Measurements from ENCODE around the gene ANO2.

The ANO2 gene

GRCh38 chr12:5575987-5576386, 369.1 kb downstream of the ANO2 start:
- no peak overlapping the region for H3K4me3 ChIP-seq (ENCODE audit: low read length)
- no peak overlapping the region for H3K4me2 ChIP-seq (ENCODE audit: low read length)
- no peaks in the 10 kb centered on the region for H3K36me3 ChIP-seq (ENCODE audit: control insufficient read depth, low read length)
- no peak overlapping the region for H3K27ac ChIP-seq (ENCODE audit: low read depth, low read length)
- no peak for TF ChIP-seq CTCF (IDR thresholded peaks at IDR 0.05; ENCODE audit: low read depth, low read length, poor library complexity, severe bottlenecking)
- TF ChIP-seq EZH2phosphoT487 (IDR thresholded peaks at IDR 0.05; ENCODE audit: borderline replicate concordance, low read length): no peak
- H3K79me2 ChIP-seq (ENCODE audit: control insufficient read depth, low read length): no peaks in the 10 kb centered on the region
- H3K9me2 ChIP-seq (replicated peaks; ENCODE audit: control insufficient read depth, low read length): no peaks in the 10 kb centered on the region
- H3K27me3 ChIP-seq (ENCODE audit: control insufficient read depth, low read length): no peaks in the 10 kb centered on the region; the same call in 1 of the 2 replicates
- no peaks in the 10 kb centered on the region for H3K4me1 ChIP-seq (ENCODE audit: control insufficient read depth, low read length)
- no peaks in the 10 kb centered on the region for H4K20me1 ChIP-seq (ENCODE audit: control insufficient read depth, insufficient read depth, low read depth, low read length)
- no peaks in the 10 kb centered on the region for H3F3A ChIP-seq (ENCODE audit: control insufficient read depth, insufficient read depth)
- no peaks in the 10 kb centered on the region for H3K9me3 ChIP-seq (ENCODE audit: control insufficient read depth, insufficient read depth, low read length)

GRCh38 chr12:5575232-5575631, 369.8 kb downstream of the ANO2 start:
- Histone ChIP-seq H3K4me2 (ENCODE audit: low read length) (no peak overlapping the region), H4K20me1 (ENCODE audit: control insufficient read depth, insufficient read depth, low read depth, low read length) (no peaks in the 10 kb centered on the region), H3K9me3 (ENCODE audit: control insufficient read depth, insufficient read depth, low read length) (no peaks in the 10 kb centered on the region), H3K79me2 (ENCODE audit: control insufficient read depth, low read length) (no peaks in the 10 kb centered on the region), H3K4me1 (ENCODE audit: control insufficient read depth, low read length) (no peaks in the 10 kb centered on the region), H3F3A (ENCODE audit: control insufficient read depth, insufficient read depth) (no peaks in the 10 kb centered on the region), H3K9me2 (replicated peaks; ENCODE audit: control insufficient read depth, low read length) (no peaks in the 10 kb centered on the region), H3K4me3 (ENCODE audit: low read length) (no peak overlapping the region), H3K27ac (ENCODE audit: low read depth, low read length) (no peak overlapping the region), H3K27me3 (ENCODE audit: control insufficient read depth, low read length) (no peaks in the 10 kb centered on the region; the same call in 1 of the 2 replicates), H3K36me3 (ENCODE audit: control insufficient read depth, low read length) (no peaks in the 10 kb centered on the region)
- no peak for TF ChIP-seq EZH2phosphoT487 (IDR thresholded peaks at IDR 0.05; ENCODE audit: borderline replicate concordance, low read length)
- no peak for TF ChIP-seq CTCF (IDR thresholded peaks at IDR 0.05; ENCODE audit: low read depth, low read length, poor library complexity, severe bottlenecking)

GRCh38 chr12:5573390-5573789, 371.7 kb downstream of the ANO2 start:
- Histone ChIP-seq H3K4me3 (ENCODE audit: low read length) (no peak overlapping the region), H3K4me1 (ENCODE audit: control insufficient read depth, low read length) (no peaks in the 10 kb centered on the region), H3F3A (ENCODE audit: control insufficient read depth, insufficient read depth) (no peaks in the 10 kb centered on the region), H4K20me1 (ENCODE audit: control insufficient read depth, insufficient read depth, low read depth, low read length) (no peaks in the 10 kb centered on the region), H3K27me3 (ENCODE audit: control insufficient read depth, low read length) (no peaks in the 10 kb centered on the region), H3K79me2 (ENCODE audit: control insufficient read depth, low read length) (no peaks in the 10 kb centered on the region), H3K27ac (ENCODE audit: low read depth, low read length) (no peak overlapping the region), H3K36me3 (ENCODE audit: control insufficient read depth, low read length) (no peaks in the 10 kb centered on the region), H3K9me3 (ENCODE audit: control insufficient read depth, insufficient read depth, low read length) (no peaks in the 10 kb centered on the region), H3K4me2 (ENCODE audit: low read length) (no peak overlapping the region), H3K9me2 (replicated peaks; ENCODE audit: control insufficient read depth, low read length) (no peaks in the 10 kb centered on the region)
- no peak for TF ChIP-seq CTCF (IDR thresholded peaks at IDR 0.05; ENCODE audit: low read depth, low read length, poor library complexity, severe bottlenecking)
- no peak for TF ChIP-seq EZH2phosphoT487 (IDR thresholded peaks at IDR 0.05; ENCODE audit: borderline replicate concordance, low read length)

- Histone ChIP-seq H3K27me3 (ENCODE audit: control insufficient read depth, low read length) (no peaks in the 10 kb centered on the region), H3K4me3 (ENCODE audit: low read length) (no peak overlapping the region)
Observed at GRCh38 chr12:5571115-5571514, 373.9 kb downstream of the ANO2 start.

More at GRCh38 chr12:5571115-5571514, 373.9 kb downstream of the ANO2 start:
- Histone ChIP-seq H3K36me3 (ENCODE audit: control insufficient read depth, low read length) (no peaks in the 10 kb centered on the region), H3K4me2 (ENCODE audit: low read length) (no peak overlapping the region), H3F3A (ENCODE audit: control insufficient read depth, insufficient read depth) (no peaks in the 10 kb centered on the region), H3K79me2 (ENCODE audit: control insufficient read depth, low read length) (no peaks in the 10 kb centered on the region), H3K27ac (ENCODE audit: low read depth, low read length) (no peak overlapping the region), H3K9me3 (ENCODE audit: control insufficient read depth, insufficient read depth, low read length) (no peaks in the 10 kb centered on the region), H4K20me1 (ENCODE audit: control insufficient read depth, insufficient read depth, low read depth, low read length) (no peaks in the 10 kb centered on the region), H3K9me2 (replicated peaks; ENCODE audit: control insufficient read depth, low read length) (no peaks in the 10 kb centered on the region), H3K4me1 (ENCODE audit: control insufficient read depth, low read length) (no peaks in the 10 kb centered on the region)
- TF ChIP-seq EZH2phosphoT487 (IDR thresholded peaks at IDR 0.05; ENCODE audit: borderline replicate concordance, low read length): no peak
- TF ChIP-seq CTCF (IDR thresholded peaks at IDR 0.05; ENCODE audit: low read depth, low read length, poor library complexity, severe bottlenecking): no peak

Data from DOHH2 (cell line).